DND-41 (cell line): Measurements from ENCODE around the gene TTLL4.
"Not testable (repeated sequence)": the region's sequence is repeated elsewhere in the genome, so short reads cannot be mapped to it uniquely, and the experiment has no call there.

Experiments used
- EZH2 ChIP-seq: IDR thresholded peaks from 3 replicates; pipeline ENCODE4 v1.6.1; 2012; ENCODE audit warnings: borderline replicate concordance, low read depth, mild to moderate bottlenecking, moderate library complexity, low read length, inconsistent platforms; ENCODE audit not compliant: severe bottlenecking
- TF ChIP-seq, protein P1 (sequence below): IDR thresholded peaks from 2 replicates; pipeline ENCODE4 v1.5.1; 2012; ENCODE audit warnings: borderline replicate concordance, low read length, moderate library complexity, mild to moderate bottlenecking; ENCODE audit not compliant: poor library complexity, severe bottlenecking; ENCODE audit errors: extremely low read depth

DNA sequence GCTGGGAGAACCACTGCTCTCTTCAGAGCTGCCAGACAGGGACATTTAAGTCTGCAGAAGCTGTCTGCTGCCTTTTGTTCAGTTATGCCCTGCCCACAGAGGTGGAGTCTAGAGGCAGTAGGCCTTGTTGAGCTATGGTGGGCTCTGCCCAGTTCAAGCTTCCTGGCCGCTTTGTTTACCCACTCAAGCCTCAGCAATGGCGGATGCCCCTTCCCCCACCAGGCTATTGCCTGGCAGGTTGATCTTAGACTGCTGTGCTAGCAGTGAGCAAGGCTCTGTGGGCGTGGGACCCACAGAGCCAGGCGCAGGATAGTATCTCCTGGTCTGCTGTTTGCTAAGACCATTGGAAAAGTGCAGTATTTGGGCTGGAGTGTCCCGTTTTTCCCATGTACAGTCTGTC is 62.1 kb downstream of the TTLL4 start:
- TF ChIP-seq, protein P1, sequence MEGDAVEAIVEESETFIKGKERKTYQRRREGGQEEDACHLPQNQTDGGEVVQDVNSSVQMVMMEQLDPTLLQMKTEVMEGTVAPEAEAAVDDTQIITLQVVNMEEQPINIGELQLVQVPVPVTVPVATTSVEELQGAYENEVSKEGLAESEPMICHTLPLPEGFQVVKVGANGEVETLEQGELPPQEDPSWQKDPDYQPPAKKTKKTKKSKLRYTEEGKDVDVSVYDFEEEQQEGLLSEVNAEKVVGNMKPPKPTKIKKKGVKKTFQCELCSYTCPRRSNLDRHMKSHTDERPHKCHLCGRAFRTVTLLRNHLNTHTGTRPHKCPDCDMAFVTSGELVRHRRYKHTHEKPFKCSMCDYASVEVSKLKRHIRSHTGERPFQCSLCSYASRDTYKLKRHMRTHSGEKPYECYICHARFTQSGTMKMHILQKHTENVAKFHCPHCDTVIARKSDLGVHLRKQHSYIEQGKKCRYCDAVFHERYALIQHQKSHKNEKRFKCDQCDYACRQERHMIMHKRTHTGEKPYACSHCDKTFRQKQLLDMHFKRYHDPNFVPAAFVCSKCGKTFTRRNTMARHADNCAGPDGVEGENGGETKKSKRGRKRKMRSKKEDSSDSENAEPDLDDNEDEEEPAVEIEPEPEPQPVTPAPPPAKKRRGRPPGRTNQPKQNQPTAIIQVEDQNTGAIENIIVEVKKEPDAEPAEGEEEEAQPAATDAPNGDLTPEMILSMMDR, result not testable (repeated sequence)
- not testable (repeated sequence) for TF ChIP-seq EZH2
